Activated CD8-positive, alpha-beta memory T cell treated with anti-CD3 and anti-CD28 coated beads, Interleukin-2, amount 50 U/mL, for 24 hours (primary cell): ENCODE measurements around the gene PRR20B.
"Not testable (repeated sequence)": the region's sequence is repeated elsewhere in the genome, so short reads cannot be mapped to it uniquely, and the experiment has no call there.

Source experiments
- DNase-seq: peaks from one replicate; pipeline ENCODE4 v3.0.0-alpha.2; 2020; ENCODE audit errors: extremely low read depth

Gene PRR20B

DNA sequence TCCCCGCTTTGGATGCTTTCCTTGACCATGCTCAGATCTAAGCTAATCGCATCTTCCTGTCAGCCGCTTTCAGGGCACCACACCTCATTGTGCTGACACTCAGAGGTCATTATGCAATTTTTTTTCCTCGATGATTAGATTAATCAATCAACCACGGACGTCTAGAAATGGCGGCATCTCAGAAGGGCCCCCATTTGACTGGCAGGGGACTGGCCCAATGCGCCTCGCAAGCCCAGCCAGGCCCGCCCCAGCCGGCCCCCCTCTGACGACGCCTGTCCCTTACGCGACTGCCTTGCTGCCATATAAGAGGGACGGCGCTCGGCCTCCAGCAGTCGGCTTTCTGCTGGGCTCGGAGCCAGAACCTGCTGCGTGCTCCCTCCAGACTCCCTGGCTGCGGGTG is at the start of gene PRR20B:
Gene PRR20B, plus strand, starts transcription at position 301 of the 400 bp plus-strand sequence. CDS start 387 bp downstream, outside the sequence.
- not testable (repeated sequence) for DNase-seq

DNA sequence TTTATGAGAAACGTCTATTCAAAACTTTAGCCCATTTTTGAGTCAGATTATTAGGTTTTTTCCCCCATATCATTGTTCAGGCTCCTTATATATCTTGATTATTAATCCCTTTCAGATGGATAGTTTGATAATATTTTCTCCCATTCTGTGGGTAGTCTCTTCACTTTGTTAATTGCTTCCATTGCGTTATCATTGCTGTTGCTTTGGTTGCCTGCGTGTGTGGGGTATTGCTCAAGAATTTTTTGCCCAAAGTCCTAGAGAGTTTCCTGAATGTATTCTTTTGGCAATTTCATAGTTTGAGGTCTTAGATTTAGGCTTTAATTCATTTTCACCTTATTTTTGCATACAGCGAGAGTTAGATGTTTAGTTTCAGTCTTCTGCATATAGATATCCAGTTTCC is 32.3 kb upstream of the PRR20B start:
- DNase-seq: no peak

DNA sequence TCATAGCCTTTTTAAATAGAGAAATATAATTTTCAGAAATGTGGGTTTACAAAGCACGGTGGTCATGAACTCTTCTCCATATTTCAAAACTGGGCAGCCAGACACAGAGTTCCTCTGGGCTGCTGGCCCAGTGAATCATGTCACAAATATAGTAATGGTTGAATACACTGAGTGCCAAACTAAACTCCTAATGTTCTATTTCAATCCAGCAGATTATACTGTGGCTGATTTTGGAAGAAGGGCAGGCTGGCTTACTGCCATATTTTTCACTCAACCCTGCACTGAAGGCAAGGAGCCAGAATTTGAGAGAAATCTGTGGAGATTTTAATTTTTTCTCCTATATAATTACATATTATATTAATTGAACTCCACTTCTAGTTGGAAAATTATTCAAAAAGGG is 23.6 kb upstream of the PRR20B start:
- no peak for DNase-seq

DNA sequence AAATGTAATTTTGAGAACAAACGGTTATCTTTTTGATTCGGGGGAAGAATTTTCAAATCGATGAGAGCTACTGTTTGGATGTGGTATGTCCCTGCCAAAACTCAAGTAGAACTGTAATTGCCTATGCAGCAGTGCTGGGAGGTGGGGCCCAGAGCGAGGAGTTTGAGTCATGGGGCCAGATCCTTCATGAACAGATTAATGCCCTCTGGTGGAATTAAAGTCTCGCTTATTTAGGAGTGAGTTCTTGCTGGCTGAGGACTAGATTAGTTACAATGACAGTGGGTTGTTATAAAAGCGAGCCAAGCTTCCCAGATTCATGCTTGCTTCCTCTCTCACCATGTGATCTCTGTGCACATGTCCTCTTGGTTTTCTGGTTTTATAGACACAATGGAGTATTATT is 18.4 kb upstream of the PRR20B start:
- DNase-seq: no peak

DNA sequence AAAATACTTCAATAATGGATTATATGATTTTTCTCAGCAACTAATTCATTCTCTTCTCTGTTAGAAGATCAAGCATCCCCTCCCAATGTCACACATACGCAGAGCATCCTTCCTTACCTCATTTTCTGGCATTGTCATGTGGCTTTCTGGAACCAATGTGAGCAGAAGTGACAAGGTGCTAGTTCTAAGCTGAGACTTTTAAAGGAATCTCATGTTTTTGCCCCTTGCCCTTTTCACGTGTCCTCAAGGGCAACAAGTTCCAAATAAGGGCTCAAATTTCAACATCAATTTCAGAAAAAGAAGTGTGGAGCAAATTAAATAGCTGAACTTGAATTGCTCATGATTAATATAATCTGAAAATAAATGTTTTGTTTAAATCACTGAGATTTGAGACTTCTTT is 11.2 kb upstream of the PRR20B start:
- no peak for DNase-seq

DNA sequence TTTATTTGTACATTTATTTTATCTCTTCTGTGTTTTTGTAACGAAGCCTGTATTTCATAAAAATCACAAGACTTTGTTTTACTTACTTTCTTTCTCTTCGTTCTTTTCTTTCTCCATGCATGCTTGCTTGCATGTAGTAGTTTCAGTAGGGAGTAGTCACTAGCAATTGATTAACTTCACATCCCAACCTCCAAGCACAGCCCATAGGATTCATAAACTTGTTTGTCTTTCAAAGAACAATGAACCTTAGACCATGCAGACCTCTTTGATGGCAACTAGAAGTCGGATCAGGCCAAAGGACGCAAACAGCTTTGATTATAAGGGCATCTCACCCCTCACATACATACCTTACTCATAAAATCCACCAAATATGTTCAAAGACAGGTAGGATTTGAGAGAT is 9.7 kb upstream of the PRR20B start:
- DNase-seq: no peak

DNA sequence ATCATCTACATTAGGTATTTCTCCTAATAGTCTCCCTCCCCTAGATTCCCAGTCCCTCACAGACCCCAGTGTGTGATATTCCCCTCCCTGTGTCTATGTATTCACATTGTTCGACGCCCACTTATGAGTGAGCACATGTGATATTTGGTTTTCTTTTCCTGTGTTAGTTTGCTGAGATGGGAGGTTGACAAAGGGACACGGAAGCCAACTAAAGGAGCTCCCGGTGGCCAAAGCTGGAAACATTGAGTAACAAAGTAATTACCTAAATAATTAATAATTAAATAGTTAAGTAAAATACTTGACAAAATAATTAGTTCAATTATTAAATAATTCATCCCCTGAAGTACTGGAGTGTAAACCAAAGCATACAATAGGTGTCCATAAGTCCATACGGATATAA is 8.3 kb upstream of the PRR20B start:
- no peak for DNase-seq

DNA sequence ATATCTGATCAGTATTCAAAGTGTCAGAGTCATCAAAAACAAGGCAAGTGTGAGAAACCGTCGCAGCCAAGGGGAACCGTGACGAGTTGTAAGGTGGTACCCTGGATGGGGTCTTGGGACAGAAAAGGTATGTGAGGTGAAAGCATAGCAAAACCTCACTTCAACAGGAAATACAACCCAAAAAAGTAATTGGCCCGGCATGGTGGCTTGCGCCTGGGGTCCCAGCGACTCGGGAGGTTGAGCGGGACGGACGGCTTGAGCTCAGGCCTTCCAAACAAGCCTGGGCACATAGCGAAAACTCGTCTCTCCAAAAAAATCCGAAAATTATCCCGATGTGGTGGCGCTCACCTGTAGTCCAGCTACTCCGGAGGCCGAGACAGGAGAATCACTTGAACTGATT is 7.5 kb upstream of the PRR20B start:
- DNase-seq: not testable (repeated sequence)

DNA sequence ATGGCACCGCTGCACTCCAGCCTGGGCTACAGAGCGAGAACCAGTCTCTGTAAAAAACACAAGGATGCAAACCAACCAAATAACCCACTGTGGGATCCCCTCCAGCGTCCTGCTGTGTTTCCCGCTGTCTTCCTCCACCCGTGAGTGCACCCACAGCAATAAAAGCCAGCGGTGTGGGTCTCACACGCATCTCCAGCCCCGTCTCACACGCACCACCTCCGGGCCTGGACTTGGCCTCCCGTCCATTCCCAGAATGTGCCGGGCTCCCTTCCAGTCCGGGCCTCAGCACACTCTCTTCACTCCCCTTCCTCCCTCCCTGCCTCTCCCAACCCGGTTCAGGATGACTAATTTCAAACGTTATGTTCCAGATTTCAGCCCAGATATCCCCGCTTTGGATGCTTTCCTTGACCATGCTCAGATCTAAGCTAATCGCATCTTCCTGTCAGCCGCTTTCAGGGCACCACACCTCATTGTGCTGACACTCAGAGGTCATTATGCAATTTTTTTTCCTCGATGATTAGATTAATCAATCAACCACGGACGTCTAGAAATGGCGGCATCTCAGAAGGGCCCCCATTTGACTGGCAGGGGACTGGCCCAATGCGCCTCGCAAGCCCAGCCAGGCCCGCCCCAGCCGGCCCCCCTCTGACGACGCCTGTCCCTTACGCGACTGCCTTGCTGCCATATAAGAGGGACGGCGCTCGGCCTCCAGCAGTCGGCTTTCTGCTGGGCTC is 6.9 kb upstream of the PRR20B start, which contains the start of gene PRR20A:
Gene PRR20A, plus strand, starts transcription at position 684 of the 734 bp plus-strand sequence. CDS start 387 bp downstream, outside the sequence.
- DNase-seq: not testable (repeated sequence)

DNA sequence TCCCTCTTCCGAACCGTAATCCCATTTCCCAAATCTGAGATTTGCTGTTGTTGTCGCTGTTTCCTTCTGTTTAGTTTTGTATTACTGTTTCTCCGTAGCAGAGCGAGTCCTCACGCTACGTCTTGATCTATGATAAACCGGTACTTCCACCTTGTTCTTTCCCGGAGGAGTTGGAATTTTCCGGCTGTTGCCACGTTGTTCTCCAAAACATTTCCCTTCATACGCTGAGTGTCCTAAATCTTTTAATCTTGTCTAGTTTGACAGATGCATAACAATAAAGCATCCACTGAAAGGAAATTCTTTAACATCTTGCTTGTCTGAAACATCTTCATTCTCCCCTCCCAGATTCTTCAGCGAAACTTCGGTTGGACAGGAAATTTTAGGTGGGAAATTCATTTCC is 818 bp downstream of the PRR20B start:
- DNase-seq: not testable (repeated sequence)

DNA sequence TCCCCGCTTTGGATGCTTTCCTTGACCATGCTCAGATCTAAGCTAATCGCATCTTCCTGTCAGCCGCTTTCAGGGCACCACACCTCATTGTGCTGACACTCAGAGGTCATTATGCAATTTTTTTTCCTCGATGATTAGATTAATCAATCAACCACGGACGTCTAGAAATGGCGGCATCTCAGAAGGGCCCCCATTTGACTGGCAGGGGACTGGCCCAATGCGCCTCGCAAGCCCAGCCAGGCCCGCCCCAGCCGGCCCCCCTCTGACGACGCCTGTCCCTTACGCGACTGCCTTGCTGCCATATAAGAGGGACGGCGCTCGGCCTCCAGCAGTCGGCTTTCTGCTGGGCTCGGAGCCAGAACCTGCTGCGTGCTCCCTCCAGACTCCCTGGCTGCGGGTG is 6.5 kb downstream of the PRR20B start, which contains the start of gene PRR20C:
Gene PRR20C, plus strand, starts transcription at position 301 of the 400 bp plus-strand sequence. CDS start 387 bp downstream, outside the sequence.
- not testable (repeated sequence) for DNase-seq

DNA sequence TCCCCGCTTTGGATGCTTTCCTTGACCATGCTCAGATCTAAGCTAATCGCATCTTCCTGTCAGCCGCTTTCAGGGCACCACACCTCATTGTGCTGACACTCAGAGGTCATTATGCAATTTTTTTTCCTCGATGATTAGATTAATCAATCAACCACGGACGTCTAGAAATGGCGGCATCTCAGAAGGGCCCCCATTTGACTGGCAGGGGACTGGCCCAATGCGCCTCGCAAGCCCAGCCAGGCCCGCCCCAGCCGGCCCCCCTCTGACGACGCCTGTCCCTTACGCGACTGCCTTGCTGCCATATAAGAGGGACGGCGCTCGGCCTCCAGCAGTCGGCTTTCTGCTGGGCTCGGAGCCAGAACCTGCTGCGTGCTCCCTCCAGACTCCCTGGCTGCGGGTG is 13.0 kb downstream of the PRR20B start, which contains the start of gene PRR20D:
Gene PRR20D, plus strand, starts transcription at position 301 of the 400 bp plus-strand sequence. CDS start 387 bp downstream, outside the sequence.
- not testable (repeated sequence) for DNase-seq

DNA sequence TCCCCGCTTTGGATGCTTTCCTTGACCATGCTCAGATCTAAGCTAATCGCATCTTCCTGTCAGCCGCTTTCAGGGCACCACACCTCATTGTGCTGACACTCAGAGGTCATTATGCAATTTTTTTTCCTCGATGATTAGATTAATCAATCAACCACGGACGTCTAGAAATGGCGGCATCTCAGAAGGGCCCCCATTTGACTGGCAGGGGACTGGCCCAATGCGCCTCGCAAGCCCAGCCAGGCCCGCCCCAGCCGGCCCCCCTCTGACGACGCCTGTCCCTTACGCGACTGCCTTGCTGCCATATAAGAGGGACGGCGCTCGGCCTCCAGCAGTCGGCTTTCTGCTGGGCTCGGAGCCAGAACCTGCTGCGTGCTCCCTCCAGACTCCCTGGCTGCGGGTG is 19.6 kb downstream of the PRR20B start, which contains the start of gene PRR20E:
Gene PRR20E, plus strand, starts transcription at position 301 of the 400 bp plus-strand sequence. CDS start 387 bp downstream, outside the sequence.
- not testable (repeated sequence) for DNase-seq

DNA sequence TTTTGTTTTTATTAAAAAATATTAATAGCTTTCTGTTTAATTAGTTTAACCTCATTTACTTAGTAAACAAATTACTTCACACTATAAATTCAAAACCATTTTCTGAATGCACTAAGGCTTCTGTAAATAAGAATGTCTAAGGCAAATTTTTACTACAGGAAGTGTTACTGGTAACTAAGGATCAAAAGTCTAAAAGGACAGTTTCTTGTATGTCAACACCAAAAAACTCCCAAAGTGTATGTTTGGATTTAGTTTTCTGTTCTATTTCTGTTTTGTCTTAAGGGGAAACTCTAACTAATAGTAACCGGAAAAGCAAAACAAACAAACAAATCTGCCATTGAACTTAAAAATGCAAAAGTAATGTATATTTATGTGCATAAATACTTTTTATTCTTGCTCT is 44.4 kb downstream of the PRR20B start:
- no peak for DNase-seq
